Measurements from ENCODE around the gene CCDC194. TPM values are rescaled to one million over a fixed set of nuclear protein-coding genes. Genes with fewer than 3 reads are reported as not detected.

CCDC194 gene, protein sequence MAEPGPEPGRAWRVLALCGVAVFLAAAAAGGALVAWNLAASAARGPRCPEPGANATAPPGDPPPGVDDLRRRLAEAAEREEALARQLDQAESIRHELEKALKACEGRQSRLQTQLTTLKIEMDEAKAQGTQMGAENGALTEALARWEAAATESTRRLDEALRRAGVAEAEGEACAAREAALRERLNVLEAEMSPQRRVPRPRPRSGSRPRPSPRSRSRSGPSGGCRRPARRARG
- not detected in 2 replicates for total RNA-seq (2021; fragmentation: NEBNext Ultra II Directional; extraction: Animal tissue kit (Norgen Biotek cat#: 25700))
- polyA plus RNA-seq (2011; rRNA removed) = 0.33 and 0.74 TPM in 2 replicates
- 0.54 TPM for polyA plus RNA-seq (2011; cell fraction: cytosol; rRNA removed)
- 1.4 TPM for polyA plus RNA-seq (2011; cell fraction: nucleus; rRNA removed)
- polyA plus RNA-seq (2012, experiment 1 of 2) = 0.20 to 0.72 TPM (median 0.42 TPM) in 3 of 4 replicates, not detected in the other
- polyA plus RNA-seq (2012, experiment 2 of 2) = not detected
- polyA plus RNA-seq (2013, experiment 1 of 2) = 0.18 TPM
- polyA plus RNA-seq (2013, experiment 2 of 2) = 0.17 TPM
- polyA minus RNA-seq (2011; rRNA and poly(A)+ RNA removed) = 0.22 and 0.54 TPM in 2 replicates
- polyA minus RNA-seq (2011; cell fraction: cytosol; rRNA and poly(A)+ RNA removed) = not detected
- 1.4 TPM for polyA minus RNA-seq (2011; cell fraction: nucleus; rRNA and poly(A)+ RNA removed)
- long read RNA-seq, experiment 1 = 0 reads
- long read RNA-seq, experiment 2 = 0 reads

- no peak within 1 kb of the TSS for H3K4me2 ChIP-seq (ENCODE audit: insufficient read depth in 1 of 2, low read depth in 2 of 2, low read length in 2 of 2)
- no peak within 1 kb of the TSS for H2BK5ac ChIP-seq (ENCODE audit: low read depth, low read length)
- H3K79me2 ChIP-seq (ENCODE audit: control insufficient read depth in 1 of 2, insufficient read depth in 2 of 2, low read length in 2 of 2) = no peaks in the 10 kb centered on the region
- H2AFZ ChIP-seq (ENCODE audit: low read length) = no peak within 1 kb of the TSS
- no peaks in the 10 kb centered on the region for H3K9me3 ChIP-seq (ENCODE audit: insufficient read depth in 2 of 2, low read depth in 1 of 2, low read length in 1 of 2)
- no peak for DNase-seq (ENCODE audit: low read depth in 1 of 2, low spot score in 2 of 2)
- no peak within 1 kb of the TSS for H3K23ac ChIP-seq (ENCODE audit: insufficient read length)
- H4K20me1 ChIP-seq (replicated peaks in 1 of 2; ENCODE audit: control insufficient read depth in 1 of 2, insufficient read depth in 2 of 2, low read length in 2 of 2) = no peaks in the 10 kb centered on the region
- peaks cover 0 to 6% (median 0%) of the 10 kb centered on the region in 4 experiments; a peak in 2 of 8 replicates for H3K36me3 ChIP-seq (ENCODE audit: control insufficient read depth in 2 of 4, insufficient read depth in 4 of 4, low read length in 3 of 4)
- no peak for FAIRE-seq
- no peak within 1 kb of the TSS for H2BK15ac ChIP-seq (ENCODE audit: low read length)
- no peaks in the 10 kb centered on the region for H3K79me1 ChIP-seq (ENCODE audit: low read depth, low read length)
- H4K8ac ChIP-seq (ENCODE audit: extremely low read depth, insufficient read depth, low read length) = no peak within 1 kb of the TSS
- POLR2A ChIA-PET (ENCODE audit: partially characterized antibody) = interaction anchor here (0.6 to 2.9 kb wide), 6 partner anchors 11 to 101 kb away, joined by 3 to 12 read pairs (median 3); partner anchors contain the start of genes BST2, DDA1 and MVB12A
- H3K9ac ChIP-seq (replicated peaks in 1 of 4; ENCODE audit: extremely low read depth in 1 of 4, low read depth in 3 of 4, low read length in 3 of 4) = no peak within 1 kb of the TSS
- no peak within 1 kb of the TSS for H3K27ac ChIP-seq (ENCODE audit: low read depth, low read length)
- 90% methylated on average over 34 of the region's 41 CpGs; no CpG with 5 or more reads in 1 of the 2 experiments for WGBS, 2 experiments (ENCODE audit: extremely low coverage in 1 of 2, insufficient coverage in 1 of 2, insufficient read length in 1 of 2, insufficient replicate concordance in 2 of 2, low coverage in 1 of 2, low lambda C conversion rate in 2 of 2, missing lambda C conversion rate in 1 of 2)
- no peak within 1 kb of the TSS for H2BK120ac ChIP-seq (replicated peaks; ENCODE audit: low read depth, low read length)
- no peak within 1 kb of the TSS for H2AK5ac ChIP-seq (ENCODE audit: low read depth, low read length)
- H4K5ac ChIP-seq (ENCODE audit: insufficient read length, low read depth, low read length) = no peak within 1 kb of the TSS
- H4K91ac ChIP-seq (replicated peaks; ENCODE audit: insufficient read length, low read length) = no peak within 1 kb of the TSS
- peaks cover 11% of the 10 kb centered on the region for H3K23me2 ChIP-seq (ENCODE audit: low read depth, low read length)
- H3K27me3 ChIP-seq (replicated peaks in 1 of 4; ENCODE audit: control insufficient read depth in 3 of 4, extremely low read depth in 1 of 4, insufficient read depth in 3 of 4, low read length in 3 of 4) = peaks cover 0 to 5% (median 0%) of the 10 kb centered on the region in 4 experiments; a peak in 2 of 7 replicates
- no peak within 1 kb of the TSS for H3K56ac ChIP-seq (replicated peaks; ENCODE audit: insufficient read length, low read depth, low read length)
- H3K4ac ChIP-seq (replicated peaks; ENCODE audit: insufficient read length, low read depth, low read length) = no peak within 1 kb of the TSS
- H2BK20ac ChIP-seq (ENCODE audit: low read length) = no peak within 1 kb of the TSS
- TF ChIP-seq RFX5 (IDR thresholded peaks at IDR 0.05; ENCODE audit: borderline replicate concordance, low read depth, low read length) (no peak), TCF12 (IDR thresholded peaks at IDR 0.05; ENCODE audit: low read depth, low read length) (no peak), SRF (IDR thresholded peaks at IDR 0.05; ENCODE audit: low read depth, low read length) (no peak), HDAC6 (IDR thresholded peaks at IDR 0.05; ENCODE audit: low read depth, low read length) (no peak), RAD21 (IDR thresholded peaks at IDR 0.05 in 1 of 2, conservative IDR thresholded peaks at IDR 0.05 in 1 of 2; ENCODE audit: low read depth in 2 of 2, low read length in 2 of 2) (no peak), CBX5 (IDR thresholded peaks at IDR 0.05; ENCODE audit: low read depth, low read length) (no peak), ATF2 (IDR thresholded peaks at IDR 0.05; ENCODE audit: low read length) (no peak)
- H3K4me1 ChIP-seq (replicated peaks in 1 of 4; ENCODE audit: control insufficient read depth in 3 of 4, insufficient read depth in 4 of 4, low read length in 3 of 4) = peaks cover 0 to 6% (median 3%) of the 10 kb centered on the region in 4 experiments; a peak in 4 of 7 replicates
- H3K14ac ChIP-seq (ENCODE audit: insufficient read length) = no peak within 1 kb of the TSS
- CTCF ChIA-PET (ENCODE audit: partially characterized antibody) = interaction anchor here (0.6 to 13.5 kb wide), 31 partner anchors 8 to 1900 kb away, joined by 3 to 153 read pairs (median 4); partner anchors contain the start of genes MVB12A, NXNL1 and TMEM221
- H3K4me3 ChIP-seq (ENCODE audit: extremely low read depth in 1 of 4, insufficient read depth in 2 of 4, low read depth in 3 of 4, low read length in 4 of 4) = no peak within 1 kb of the TSS
- no peak within 1 kb of the TSS for H2BK12ac ChIP-seq (ENCODE audit: low read depth, low read length)
- H3K18ac ChIP-seq (ENCODE audit: extremely low read depth, low read length) = no peak within 1 kb of the TSS
These were observed at the start of gene CCDC194 for GRCh38 chr19:17393914-17394313. Gene CCDC194, minus strand, starts transcription at chr19:17394196. Its CDS starts 38 bp downstream, at chr19:17394158.
